ENCODE data around the gene INS.

Gene INS

GRCh38 chr11:2155511-2155910, 5.5 kb downstream of the INS start:
- H3K4me3 ChIP-seq (ENCODE audit: low read depth, low read length) = no peak overlapping the region
- peak; percentile 41 for DNase-seq (ENCODE audit: low read depth)
- TF ChIP-seq CTCF (conservative IDR thresholded peaks at IDR 0.05; ENCODE audit: low read depth, low read length) = no peak

- no peak overlapping the region for H3K4me3 ChIP-seq (ENCODE audit: low read depth, low read length)
- TF ChIP-seq CTCF (conservative IDR thresholded peaks at IDR 0.05; ENCODE audit: low read depth, low read length) = no peak
- DNase-seq (ENCODE audit: low read depth) = no peak
Measured at GRCh38 chr11:2154889-2155288, 6.1 kb downstream of the INS start.

GRCh38 chr11:2154195-2154585, 6.8 kb downstream of the INS start:
- no peak overlapping the region for H3K4me3 ChIP-seq (ENCODE audit: low read depth, low read length)
- DNase-seq (ENCODE audit: low read depth) = no peak
- no peak for TF ChIP-seq CTCF (conservative IDR thresholded peaks at IDR 0.05; ENCODE audit: low read depth, low read length)

GRCh38 chr11:2153581-2154194, 7.3 kb downstream of the INS start:
- no peak for DNase-seq (ENCODE audit: low read depth)
- TF ChIP-seq CTCF (conservative IDR thresholded peaks at IDR 0.05; ENCODE audit: low read depth, low read length) = no peak
- no peak overlapping the region for H3K4me3 ChIP-seq (ENCODE audit: low read depth, low read length)

- peak; percentile 82 for DNase-seq (ENCODE audit: low read depth)
- peak; percentile 85 for TF ChIP-seq CTCF (conservative IDR thresholded peaks at IDR 0.05; ENCODE audit: low read depth, low read length)
- no peak overlapping the region for H3K4me3 ChIP-seq (ENCODE audit: low read depth, low read length)
Measured at GRCh38 chr11:2151500-2152257, 9.3 kb downstream of the INS start.

GRCh38 chr11:2149864-2150847, 10.9 kb downstream of the INS start:
- peak; percentile 82 for TF ChIP-seq CTCF (conservative IDR thresholded peaks at IDR 0.05; ENCODE audit: low read depth, low read length)
- no peak overlapping the region for H3K4me3 ChIP-seq (ENCODE audit: low read depth, low read length)
- DNase-seq (ENCODE audit: low read depth) = peak; percentile 87

All from choroid plexus epithelial cell (primary cell).